Transverse colon (tissue), 4 donors: ENCODE data around the gene FARSA. TPM values are rescaled to one million over a fixed set of nuclear protein-coding genes. Genes with fewer than 3 reads are reported as not detected.
A peak's percentile ranks its signal among the peaks of the same experiment; 100 is the strongest.

Experiments used
- DNase-seq: peaks from one replicate; pipeline ENCODE4 v3.0.0-alpha.2; 2019
- H3K27ac ChIP-seq, 4 donors: fragments of 200-600 bp; sonication (generic); 2 replicates each; pipeline ENCODE4 v1.5.1; 2016 to 2018; ENCODE audit warnings: inconsistent platforms in 4 of 4
- H3K27me3 ChIP-seq: fragments of 200-600 bp; sonication (generic); 2 replicates; pipeline ENCODE4 v1.5.1; 2017; ENCODE audit warnings: inconsistent platforms
- H3K36me3 ChIP-seq, 4 donors: fragments of 200-600 bp; sonication (generic); 2 replicates each; pipeline ENCODE4 v1.5.1; 2017 to 2019; ENCODE audit warnings: inconsistent platforms in 4 of 4
- H3K4me1 ChIP-seq, 4 donors: fragments of 200-600 bp; sonication (generic); 2 replicates each; pipeline ENCODE4 v1.5.1; 2017 to 2020; ENCODE audit warnings: inconsistent platforms in 4 of 4
- H3K4me3 ChIP-seq, 4 donors: fragments of 200-600 bp; sonication (generic); 1 replicate in 1 of 4; 2 replicates in 3 of 4; pipeline versions ENCODE4 v1.5.1 to v1.6.1; 2017 to 2019; ENCODE audit warnings: inconsistent platforms in 4 of 4
- H3K9me3 ChIP-seq, 2 donors: fragments of 200-600 bp; sonication (generic); 2 replicates each; pipeline ENCODE4 v1.5.1; 2017 to 2019; ENCODE audit warnings: inconsistent platforms in 2 of 2
- CTCF ChIP-seq, 5 experiments: fragments of 200-600 bp in 3 of 5; fragments of 450-650 bp in 2 of 5; sonication (generic) in 3 of 5; IDR thresholded peaks; 1 replicate in 2 of 5; 2 replicates in 3 of 5; pipeline ENCODE4 v1.5.1; 2016 to 2017; ENCODE audit warnings: antibody characterized with exemption in 5 of 5, inconsistent platforms in 3 of 5, mild to moderate bottlenecking in 2 of 5, moderate library complexity in 1 of 5
- EP300 ChIP-seq: sonication (generic); formaldehyde crosslinking; IDR thresholded peaks from one replicate; pipeline ENCODE4 v1.6.1; 2017; ENCODE audit warnings: antibody characterized with exemption, low read depth
- POLR2A ChIP-seq: fragments of 450-650 bp; IDR thresholded peaks from one replicate; pipeline ENCODE4 v1.6.1; 2016; ENCODE audit warnings: antibody characterized with exemption, mild to moderate bottlenecking, moderate library complexity
- POLR2AphosphoS5 ChIP-seq, 3 donors: sonication (generic); formaldehyde crosslinking; IDR thresholded peaks; one replicate each; pipeline ENCODE4 v1.6.1; 2016; ENCODE audit warnings: antibody characterized with exemption in 3 of 3
- WGBS, 2 donors: methylation state at CpG; one replicate each; pipeline ENCODE4 v1.1.5; 2018; ENCODE audit warnings: low coverage in 1 of 2; 5-methylcytosine and 5-hydroxymethylcytosine counted together
- in situ Hi-C, 4 donors: fragments of 200-750 bp; cut with MboI; loops; one replicate each; pipeline versions ENCODE4 v1.15.0 to v1.15.1; 2017; ENCODE audit warnings: low sequenced_read_pairs in 3 of 4, low pct_ligation_motif_present in 1 of 4, low pct_unique_long_range_greater_than_20kb in 1 of 4
- intact Hi-C: fragments of 100-400 bp; cut with DNase I; formaldehyde crosslinking; loops from one replicate; pipeline ENCODE4 v1.15.1; 2023; ENCODE audit warnings: low total_unique reads
- total RNA-seq, 4 donors: library from RNA; depleted of rRNA; stranded (reverse); fragments of >200 nt; gene quantifications; one replicate each; pipeline ENCODE4 v1.1.0, GENCODE V29; 2016

The FARSA gene
- total RNA-seq, 4 donors from 2014 or later: 18.0 to 40.8 (median 32.6) TPM

GRCh38 chr19:12884202-12884601 lies 49.3 kb downstream of the FARSA start:
- in situ Hi-C loops: no loop called here
- WGBS, 2 donors: 89% methylated on average over 3 of the region's 3 CpGs; no CpG with 5 or more reads in 1 of the 2 donors
- intact Hi-C loops: loop anchor here (10.0 kb wide), 2 partner anchors 61 to 211 kb away; partner anchors contain the start of gene RAD23A
- H3K27ac ChIP-seq: no peak overlapping the region
- TF ChIP-seq POLR2A: no peak
- H3K4me3 ChIP-seq: no peak overlapping the region
- H3K27me3 ChIP-seq: peaks cover 13% of the 10 kb centered on the region
- no peaks in the 10 kb centered on the region for H3K9me3 ChIP-seq
- H3K36me3 ChIP-seq: no peaks in the 10 kb centered on the region
- H3K4me1 ChIP-seq: peaks cover 0 to 27% (median 25%) of the 10 kb centered on the region in 4 donors
- no peak for DNase-seq

- WGBS, 2 donors: 73 to 91% methylated on average over 2 to 3 of the region's 3 CpGs
- intact Hi-C loops: loop anchor here (10.0 kb wide), 2 partner anchors 62 to 212 kb away; partner anchors contain the start of gene RAD23A
- DNase-seq: no peak
These were observed 50.9 kb downstream of the FARSA start for GRCh38 chr19:12882589-12882988.

GRCh38 chr19:12881172-12881808 lies 52.2 kb downstream of the FARSA start, which contains the start of gene DNASE2:
Gene DNASE2 (minus strand): TSS chr19:12881449. CDS start chr19:12881375, 74 bp downstream.
- intact Hi-C loops: loop anchor here (10.0 kb wide), 2 partner anchors 64 to 214 kb away; partner anchors contain the start of gene RAD23A
- Histone ChIP-seq H3K4me1 (peaks cover 0 to 27% (median 25%) of the 10 kb centered on the region in 4 donors), H3K27ac (peak within 1 kb of the TSS; percentile 82 to 94 (median 90)), H3K9me3 (no peaks in the 10 kb centered on the region), H3K4me3 (peak within 1 kb of the TSS; percentile 64 to 81 (median 72)), H3K36me3 (peaks cover 0 to 12% (median 1%) of the 10 kb centered on the region in 4 donors), H3K27me3 (peaks cover 13% of the 10 kb centered on the region)
- DNase-seq: peak; percentile 97
- TF ChIP-seq POLR2A (peak; percentile 88), CTCF (IDR thresholded peaks at IDR 0.05) (no peak), POLR2AphosphoS5 (IDR thresholded peaks at IDR 0.05) (peak; percentile 88 to 94 (median 93)), EP300 (no peak)
- in situ Hi-C loops: no loop called here
- WGBS, 2 donors: 0% methylated on average over 3 to 33 of the region's 38 CpGs

More at GRCh38 chr19:12882589-12882988, 50.9 kb downstream of the FARSA start:
- Histone ChIP-seq H3K9me3 (no peaks in the 10 kb centered on the region), H3K4me1 (peaks cover 0 to 27% (median 25%) of the 10 kb centered on the region in 4 donors), H3K27me3 (peaks cover 13% of the 10 kb centered on the region), H3K4me3 (no peak overlapping the region), H3K36me3 (peaks cover 0 to 12% (median 1%) of the 10 kb centered on the region in 4 donors), H3K27ac (no peak overlapping the region)
- in situ Hi-C loops: no loop called here
- TF ChIP-seq POLR2AphosphoS5 (IDR thresholded peaks at IDR 0.05): no peak
- no peak for TF ChIP-seq CTCF (IDR thresholded peaks at IDR 0.05)
- TF ChIP-seq POLR2A: no peak
- TF ChIP-seq EP300: no peak

GRCh38 chr19:12880551-12881171 lies 52.9 kb downstream of the FARSA start:
- Histone ChIP-seq H3K4me3 (peak overlapping the region; percentile 64 to 81 (median 72)), H3K36me3 (peaks cover 0 to 12% (median 1%) of the 10 kb centered on the region in 4 donors), H3K4me1 (peaks cover 0 to 22% (median 20%) of the 10 kb centered on the region in 4 donors), H3K27me3 (peaks cover 11% of the 10 kb centered on the region), H3K27ac (peak overlapping the region; percentile 82 to 94 (median 90)), H3K9me3 (no peaks in the 10 kb centered on the region)
- no peak for DNase-seq
- in situ Hi-C loops (no loop called here), intact Hi-C loops (loop anchor here (10.0 kb wide), 2 partner anchors 64 to 214 kb away; partner anchors contain the start of gene RAD23A)
- WGBS, 2 donors: 11 to 36% methylated on average over 7 to 25 of the region's 29 CpGs
- TF ChIP-seq POLR2A (no peak), EP300 (no peak), POLR2AphosphoS5 (IDR thresholded peaks at IDR 0.05) (no peak), CTCF (IDR thresholded peaks at IDR 0.05) (no peak)
